GM12892 (cell line): ENCODE data around the gene SIGLEC7.
"Not testable (repeated sequence)": the region's sequence is repeated elsewhere in the genome, so short reads cannot be mapped to it uniquely, and the experiment has no call there.

Experiments used
- DNase-seq: peaks from one replicate; pipeline ENCODE4 v3.0.0; 2011; ENCODE audit not compliant: insufficient read length
- FAIRE-seq: peaks from 2 replicates; lab custom pipeline; 2011; peaks lifted over from hg19 to GRCh38; lab: Jason Lieb, UNC
- POLR2A ChIP-seq: IDR thresholded peaks from 2 replicates; pipeline ENCODE4 v1.6.1; 2011; ENCODE audit warnings: low read depth, low read length, control low read depth
- POLR2AphosphoS5 ChIP-seq: IDR thresholded peaks from 2 replicates; pipeline ENCODE4 v1.6.1; 2011; ENCODE audit warnings: low read depth, low read length, control low read depth
- TAF1 ChIP-seq: IDR thresholded peaks from 2 replicates; pipeline ENCODE4 v1.6.1; 2011; ENCODE audit warnings: low read depth, mild to moderate bottlenecking, control low read depth, low read length, borderline replicate concordance

The SIGLEC7 gene

GRCh38 chr19:51131780-51132680 lies 10.1 kb upstream of the SIGLEC7 start:
- DNase-seq (no peak), FAIRE-seq (peak; percentile 36)
- no peak for TF ChIP-seq POLR2A
- no peak for TF ChIP-seq TAF1
- TF ChIP-seq POLR2AphosphoS5 = no peak

DNA sequence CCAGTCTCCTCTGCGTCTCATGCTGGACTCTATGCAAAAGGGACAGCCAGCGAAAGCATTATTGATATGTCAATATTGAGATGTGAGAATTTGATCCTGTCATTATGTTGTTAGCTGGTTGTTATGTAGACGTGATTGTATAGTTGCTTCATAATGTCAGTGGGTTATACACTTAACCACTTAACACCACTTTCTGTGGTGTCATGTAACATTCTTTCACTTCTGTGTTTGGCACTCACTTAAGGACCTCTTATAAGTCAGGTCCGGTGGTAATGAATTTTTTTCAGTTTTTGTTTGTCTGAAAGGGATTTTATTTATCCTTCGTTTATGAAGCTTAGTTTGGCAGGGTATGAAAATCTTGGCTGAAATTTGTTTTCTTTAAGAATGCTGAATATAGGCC lies 7.1 kb upstream of the SIGLEC7 start:
- DNase-seq (no peak), FAIRE-seq (no peak)
- TF ChIP-seq TAF1 = no peak
- TF ChIP-seq POLR2A = no peak
- TF ChIP-seq POLR2AphosphoS5 = no peak

- DNase-seq = no peak
- TF ChIP-seq POLR2AphosphoS5 (no peak), TAF1 (no peak), POLR2A (no peak)
- no peak for FAIRE-seq
These were observed 5.9 kb upstream of the SIGLEC7 start for GRCh38 chr19:51135986-51136762.

DNA sequence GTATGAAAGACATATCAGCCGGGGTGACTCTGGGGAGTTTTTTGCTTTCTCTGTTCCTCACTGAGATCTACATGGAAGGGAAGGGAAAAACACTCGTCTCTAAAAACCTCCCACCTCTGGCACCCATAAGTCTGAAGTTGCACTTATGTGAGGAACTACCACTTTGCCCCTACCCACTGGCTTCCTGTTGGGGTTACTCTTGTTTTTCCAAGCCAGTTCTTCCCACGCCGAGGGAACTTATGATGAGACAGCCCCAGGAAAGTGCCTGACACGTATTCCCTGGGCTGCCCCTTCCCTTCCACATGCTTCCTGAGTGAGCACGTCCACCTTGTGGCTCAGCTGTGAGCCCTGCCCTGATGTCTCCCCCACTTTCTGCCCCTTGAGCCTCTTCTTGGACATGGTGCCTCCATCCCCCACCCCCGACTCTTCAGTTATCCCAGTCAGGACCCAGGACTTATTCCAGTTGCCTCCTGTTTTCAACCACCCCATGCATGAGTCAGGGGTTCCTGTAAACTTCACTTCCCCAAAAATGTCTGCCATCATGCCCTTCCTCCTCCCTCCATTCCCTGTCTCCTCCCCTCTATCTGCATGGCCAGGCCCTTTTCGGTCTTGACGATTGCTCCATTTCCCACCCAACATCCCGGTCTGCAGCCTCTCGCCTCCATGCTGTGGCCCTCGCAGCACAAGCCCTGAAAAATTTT lies 5.1 kb upstream of the SIGLEC7 start:
- no peak for TF ChIP-seq POLR2AphosphoS5
- no peak for DNase-seq
- FAIRE-seq = no peak

DNA sequence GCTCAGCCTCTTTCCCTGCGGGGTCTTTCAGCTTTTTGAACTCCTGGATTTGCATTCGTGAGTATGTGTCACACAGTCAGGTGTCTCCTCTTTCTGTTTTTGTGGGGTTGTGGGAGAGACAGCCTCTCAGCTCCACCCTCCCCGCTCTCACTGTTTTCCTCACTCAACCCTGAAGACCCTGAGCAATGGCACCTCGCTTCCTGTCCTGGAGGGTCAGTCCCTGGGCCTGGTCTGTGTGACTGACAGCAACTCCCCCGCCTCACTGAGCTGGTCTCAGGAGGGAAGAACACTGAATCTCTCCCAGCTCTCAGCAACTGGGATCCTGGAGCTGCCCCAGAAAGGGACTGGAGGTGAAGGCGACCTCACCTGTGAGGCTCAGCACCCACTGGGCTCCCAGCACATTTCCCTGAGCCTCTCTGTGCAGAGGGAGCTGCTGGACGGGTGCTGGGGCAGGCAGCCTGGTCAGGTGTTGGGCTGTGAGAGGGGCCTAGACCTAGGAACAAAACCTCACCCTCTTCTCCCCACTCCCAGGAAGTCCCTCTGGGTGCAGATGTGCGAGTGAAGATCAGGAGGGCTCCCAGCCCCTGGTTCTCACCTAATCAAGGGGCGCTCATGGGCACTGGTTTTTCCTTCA lies 4.2 kb upstream of the SIGLEC7 start:
- FAIRE-seq (no peak), DNase-seq (no peak)
- TF ChIP-seq POLR2AphosphoS5 (no peak), TAF1 (no peak), POLR2A (no peak)

DNA sequence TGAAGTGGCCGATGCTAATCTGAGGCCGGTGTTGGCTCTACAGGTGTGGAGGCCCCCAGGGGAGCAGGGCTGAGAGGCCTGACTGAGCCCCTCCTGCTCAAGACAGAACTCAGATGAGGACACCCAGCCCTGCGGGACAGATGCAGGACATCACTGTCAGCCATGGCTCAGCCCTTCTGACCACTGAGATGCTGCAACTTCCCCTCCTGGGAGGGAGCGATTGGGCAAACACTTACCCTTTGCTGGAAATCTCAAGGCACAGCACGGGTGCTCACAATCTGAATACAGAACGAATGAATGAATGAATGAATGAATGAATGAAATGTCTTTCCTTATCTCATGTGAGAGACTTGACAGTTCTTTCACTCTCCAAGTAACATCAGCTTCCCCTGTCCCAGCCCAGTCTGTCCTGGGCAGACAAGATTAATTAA lies 3.5 kb upstream of the SIGLEC7 start:
- DNase-seq = no peak
- no peak for FAIRE-seq
- TF ChIP-seq TAF1 (no peak), POLR2A (no peak), POLR2AphosphoS5 (no peak)

DNA sequence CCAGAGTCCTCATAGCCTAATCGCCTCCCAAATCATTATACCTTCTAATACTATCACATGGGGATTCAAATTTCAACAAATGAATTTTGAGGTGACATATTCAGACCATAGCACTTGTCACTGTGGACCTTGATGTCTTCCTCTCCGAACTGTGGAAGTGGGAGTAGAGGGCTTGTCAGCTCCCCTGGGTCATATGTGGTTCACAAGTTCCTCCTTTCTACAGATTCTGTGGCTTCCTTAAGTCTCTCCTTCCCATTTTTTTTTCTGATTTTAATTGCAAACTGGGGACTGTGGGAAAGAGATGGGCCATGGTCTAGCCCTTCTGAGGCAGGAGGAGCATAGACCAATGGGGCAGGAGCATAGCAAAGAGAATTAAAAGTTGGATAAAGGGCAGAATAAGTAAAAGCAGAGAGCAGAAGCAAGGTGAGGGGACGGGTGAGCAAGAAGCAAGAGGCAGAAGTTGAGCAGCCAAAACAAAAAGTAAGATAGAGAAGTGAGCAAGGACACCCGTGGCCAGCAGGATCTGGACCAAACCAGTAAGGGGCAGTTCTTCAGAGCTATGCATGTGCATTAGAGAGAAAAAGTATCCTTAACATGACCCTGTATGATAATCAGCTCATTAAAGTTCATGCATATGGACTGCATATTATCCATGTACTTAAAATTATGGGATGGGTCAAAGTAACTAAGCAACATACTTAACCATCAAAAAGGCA lies 2.6 kb upstream of the SIGLEC7 start:
- DNase-seq (no peak), FAIRE-seq (no peak)
- TF ChIP-seq TAF1 = no peak
- no peak for TF ChIP-seq POLR2A
- TF ChIP-seq POLR2AphosphoS5 = no peak

GRCh38 chr19:51140441-51140840 lies 1.7 kb upstream of the SIGLEC7 start:
- DNase-seq = no peak
- TF ChIP-seq POLR2A (no peak), POLR2AphosphoS5 (no peak), TAF1 (no peak)
- FAIRE-seq = no peak

GRCh38 chr19:51141181-51141580 lies 920 bp upstream of the SIGLEC7 start:
- TF ChIP-seq POLR2A = no peak
- TF ChIP-seq TAF1 = no peak
- no peak for TF ChIP-seq POLR2AphosphoS5
- no peak for DNase-seq

DNA sequence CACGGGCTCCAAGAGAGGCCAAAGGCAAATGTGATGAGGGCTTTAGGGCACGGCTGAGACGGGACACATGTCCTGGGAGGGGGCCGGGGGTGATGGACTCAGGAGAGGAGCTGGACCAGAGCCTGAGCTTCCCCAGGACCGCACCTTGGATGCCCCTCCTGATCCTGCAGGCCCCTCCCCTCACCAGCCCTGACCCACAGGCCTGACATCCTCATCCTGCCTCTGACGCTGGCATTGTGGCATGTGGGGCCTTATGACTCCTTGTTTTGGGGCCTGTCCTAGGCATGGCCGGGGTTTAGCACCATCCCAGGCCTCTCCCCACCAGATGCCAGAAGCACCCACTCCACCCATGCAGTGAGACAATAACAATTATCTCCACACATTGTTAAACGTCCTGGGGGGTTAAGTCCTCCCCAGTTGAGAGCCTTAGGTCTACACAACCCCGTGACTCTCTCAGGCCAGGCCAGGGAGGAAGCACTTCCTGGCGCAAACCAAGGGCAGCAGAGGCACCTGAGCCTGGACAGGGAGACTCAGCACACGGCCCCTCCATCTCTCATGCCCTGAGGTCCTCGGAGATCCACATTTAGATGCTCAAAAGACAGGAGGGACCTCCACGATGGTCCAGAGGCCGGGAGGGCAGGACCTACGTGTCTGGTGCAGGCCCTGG lies 841 bp downstream of the SIGLEC7 start:
- not testable (repeated sequence) for FAIRE-seq, DNase-seq

More at GRCh38 chr19:51141181-51141580, 920 bp upstream of the SIGLEC7 start:
- no peak for FAIRE-seq

- FAIRE-seq = no peak
- TF ChIP-seq POLR2AphosphoS5 = no peak
- no peak for DNase-seq
These were observed 1.4 kb downstream of the SIGLEC7 start for GRCh38 chr19:51143486-51143885.
